HG03521 (cell line): ENCODE measurements around the gene SSC5D.
"Not testable (repeated sequence)": the region's sequence is repeated elsewhere in the genome, so short reads cannot be mapped to it uniquely, and the experiment has no call there.

Source experiments
- ATAC-seq: cut with Tn5 transposase; IDR thresholded peaks from one replicate; pipeline ENCODE4 v1.9.1; 2021; ENCODE audit warnings: mild to moderate bottlenecking, moderate library complexity; ENCODE audit not compliant: unreplicated experiment

The SSC5D gene

GRCh38 chr19:55502197-55502952, 14.1 kb downstream of the SSC5D start:
- no peak for ATAC-seq

GRCh38 chr19:55503157-55503501, 14.9 kb downstream of the SSC5D start:
- no peak for ATAC-seq

DNA sequence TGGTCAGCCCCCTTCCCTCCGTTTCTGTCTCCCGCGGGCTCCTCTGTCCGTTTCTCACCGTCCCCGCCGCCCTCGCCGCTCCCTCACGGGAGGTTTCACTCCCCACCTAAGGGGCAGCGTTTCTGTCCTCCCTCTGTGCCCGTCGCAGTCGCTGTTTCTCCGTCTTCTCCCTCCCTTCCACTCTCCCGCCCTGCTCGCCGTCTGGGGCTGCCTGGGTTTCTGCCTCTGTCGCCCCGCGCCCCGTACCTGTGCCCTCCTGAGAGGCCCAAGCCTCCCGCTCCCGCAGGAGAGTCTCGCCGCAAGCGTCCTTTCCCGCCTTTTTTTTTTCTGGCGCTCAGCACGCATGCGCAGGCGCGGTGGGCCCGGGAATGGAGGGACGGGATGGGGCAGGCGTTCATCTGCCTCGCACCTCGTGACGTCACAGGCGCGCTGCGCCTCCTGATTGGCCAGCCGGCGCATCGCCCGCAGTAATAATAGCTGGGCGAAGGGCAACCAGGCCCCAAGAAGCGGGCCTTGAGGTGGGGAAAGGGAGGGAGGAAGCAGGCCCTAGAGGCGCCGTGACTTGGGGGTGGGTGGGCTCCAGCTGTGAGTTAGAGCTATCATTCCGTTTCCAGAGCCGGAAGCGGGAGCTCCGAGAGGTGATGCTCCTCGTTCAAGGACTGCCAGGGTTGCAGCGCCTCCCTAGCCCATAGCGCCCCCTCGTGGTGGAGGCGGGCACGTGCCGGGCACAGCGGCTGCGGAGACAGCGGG, 15.4 kb downstream of the SSC5D start:
- ATAC-seq, result peak; percentile 89

DNA sequence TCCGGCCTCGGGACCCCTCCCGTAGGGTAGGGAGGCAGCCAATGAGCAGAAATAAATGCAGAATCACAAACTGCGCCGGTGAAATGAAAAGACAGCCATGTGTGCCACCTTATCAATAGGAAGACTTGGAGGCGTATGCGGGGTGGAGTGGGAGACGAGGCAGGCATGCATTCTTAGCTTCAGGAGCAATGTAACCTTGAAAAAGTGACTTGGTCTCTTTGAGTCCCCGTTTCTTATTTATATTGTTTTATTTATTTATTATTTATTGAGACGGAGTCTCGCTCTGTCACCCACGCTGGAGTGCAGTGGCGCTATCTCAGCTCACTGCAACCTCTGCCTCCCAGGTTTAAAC, 16.0 kb downstream of the SSC5D start:
- ATAC-seq, result no peak

DNA sequence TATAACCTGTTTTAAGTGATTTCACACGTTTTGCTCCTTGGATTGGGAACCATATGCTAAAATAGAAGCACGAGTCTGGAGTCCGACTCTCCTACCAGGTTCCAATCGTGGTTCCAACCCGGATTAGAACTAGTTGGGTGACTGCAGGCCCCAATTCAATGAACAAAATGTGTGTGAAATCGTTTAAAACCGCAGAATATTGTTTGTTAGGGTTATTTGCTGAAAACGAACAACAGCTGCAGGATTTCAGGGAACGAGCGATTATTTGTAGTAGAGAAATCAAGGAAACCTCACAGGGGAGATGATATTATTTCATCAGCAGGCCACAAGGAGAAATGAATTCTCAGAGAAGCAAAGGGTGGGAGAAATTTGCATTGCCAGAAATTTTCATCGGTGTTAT, 16.7 kb downstream of the SSC5D start:
- ATAC-seq, result no peak

- no peak for ATAC-seq
These were observed 19.9 kb downstream of the SSC5D start for GRCh38 chr19:55508120-55508519.

DNA sequence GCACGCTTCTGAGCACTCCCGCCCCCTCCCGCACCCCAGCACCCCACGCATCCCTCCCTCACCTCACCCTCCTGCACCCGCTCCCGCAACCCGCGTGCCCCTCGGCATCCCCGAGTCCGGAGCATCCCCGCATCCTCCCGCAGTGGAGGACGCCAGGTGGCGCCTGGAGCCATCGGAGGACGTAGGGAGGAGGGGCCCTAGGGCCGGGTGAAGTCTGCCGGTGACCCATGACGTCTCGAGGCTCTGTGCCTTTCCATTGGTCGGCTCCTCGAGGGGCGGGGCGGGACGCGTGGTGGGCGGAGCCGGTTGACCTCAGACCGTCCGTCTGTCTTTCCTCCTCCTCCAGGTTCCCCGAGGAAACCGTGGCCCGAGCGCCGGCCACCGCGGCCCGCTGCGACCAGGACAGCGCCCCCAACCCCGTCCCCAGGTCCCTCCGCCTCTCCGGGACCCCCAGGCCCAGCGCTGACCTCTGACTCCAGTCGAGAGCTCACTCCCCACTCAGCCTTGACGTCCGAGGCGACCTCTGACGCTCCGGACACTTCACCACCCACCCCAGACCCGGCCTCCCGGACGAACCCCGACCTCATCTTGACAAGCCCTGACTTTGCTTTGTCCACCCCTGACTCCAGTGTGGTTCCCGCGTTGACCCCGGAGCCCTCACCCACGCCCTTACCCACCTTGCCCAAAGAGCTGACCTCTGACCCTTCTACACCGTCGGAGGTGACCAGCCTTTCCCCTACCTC, 28.8 kb downstream of the SSC5D start:
- peak; percentile 98 for ATAC-seq

DNA sequence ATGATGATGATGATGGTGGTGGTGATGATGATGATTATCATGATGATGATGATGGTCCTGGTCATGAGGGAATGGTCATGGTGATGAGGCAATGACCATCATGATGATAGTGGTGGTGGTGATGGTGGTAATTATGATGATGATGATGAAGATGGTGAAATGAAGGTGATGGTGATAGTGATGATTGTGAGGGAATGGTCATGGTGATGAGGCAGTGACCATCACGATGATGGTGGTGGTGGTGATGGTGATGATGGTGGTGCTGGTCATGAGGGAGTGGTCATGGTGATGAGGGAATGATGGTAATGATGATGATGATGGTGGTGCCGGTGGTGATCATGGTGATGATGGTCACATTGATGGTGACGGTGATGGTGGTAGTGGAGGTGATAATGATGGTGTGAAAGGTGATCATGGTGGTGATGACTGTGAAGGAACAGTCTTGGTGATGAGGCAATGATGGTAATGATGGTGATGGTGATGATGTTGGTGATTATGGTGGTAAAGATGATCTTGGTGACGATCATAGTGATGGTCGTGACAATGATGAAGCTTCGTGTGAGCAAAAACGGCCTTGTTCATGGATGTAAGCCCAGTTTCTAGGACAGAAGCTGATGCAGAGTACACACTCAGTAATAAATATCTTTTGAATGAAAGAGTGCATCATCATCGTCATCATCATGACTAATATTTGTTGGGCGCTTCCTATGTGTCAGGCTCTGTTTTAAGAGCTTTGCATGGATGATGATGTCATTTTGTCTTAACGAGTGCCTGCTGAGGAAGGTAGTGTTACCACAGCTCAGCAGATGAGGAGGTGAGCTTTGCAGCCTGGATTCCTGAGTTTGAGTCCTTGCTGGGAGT, 31.4 kb downstream of the SSC5D start:
- ATAC-seq, result no peak

DNA sequence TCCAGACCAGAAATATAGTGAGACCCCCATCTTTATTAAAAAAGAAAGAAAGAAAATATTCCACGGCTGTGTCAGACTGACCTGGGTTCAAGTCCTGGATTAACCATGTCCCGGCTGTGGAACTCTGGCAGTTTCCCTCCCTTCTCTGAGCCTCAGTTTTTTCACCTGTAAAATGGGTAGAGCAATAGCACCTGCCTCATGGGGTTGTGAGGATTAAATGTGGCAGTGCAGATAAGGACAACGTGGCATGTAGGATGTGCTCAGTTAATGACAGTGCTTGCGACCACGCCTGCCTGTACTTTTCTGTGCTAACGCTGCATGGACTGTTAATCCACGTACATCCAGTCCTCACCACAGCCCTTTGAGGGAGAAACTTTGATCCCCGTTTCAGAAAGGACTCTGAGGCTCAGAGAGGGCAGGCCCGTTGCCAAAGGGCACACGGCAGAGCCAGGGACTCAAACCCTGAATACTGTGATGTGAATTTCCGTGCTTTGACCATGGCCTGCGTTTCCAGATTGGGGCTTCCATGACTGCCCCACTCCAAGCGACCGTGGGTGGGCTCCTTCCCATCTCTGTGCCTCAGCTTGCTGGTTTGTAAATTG, 32.6 kb downstream of the SSC5D start:
- no peak for ATAC-seq

DNA sequence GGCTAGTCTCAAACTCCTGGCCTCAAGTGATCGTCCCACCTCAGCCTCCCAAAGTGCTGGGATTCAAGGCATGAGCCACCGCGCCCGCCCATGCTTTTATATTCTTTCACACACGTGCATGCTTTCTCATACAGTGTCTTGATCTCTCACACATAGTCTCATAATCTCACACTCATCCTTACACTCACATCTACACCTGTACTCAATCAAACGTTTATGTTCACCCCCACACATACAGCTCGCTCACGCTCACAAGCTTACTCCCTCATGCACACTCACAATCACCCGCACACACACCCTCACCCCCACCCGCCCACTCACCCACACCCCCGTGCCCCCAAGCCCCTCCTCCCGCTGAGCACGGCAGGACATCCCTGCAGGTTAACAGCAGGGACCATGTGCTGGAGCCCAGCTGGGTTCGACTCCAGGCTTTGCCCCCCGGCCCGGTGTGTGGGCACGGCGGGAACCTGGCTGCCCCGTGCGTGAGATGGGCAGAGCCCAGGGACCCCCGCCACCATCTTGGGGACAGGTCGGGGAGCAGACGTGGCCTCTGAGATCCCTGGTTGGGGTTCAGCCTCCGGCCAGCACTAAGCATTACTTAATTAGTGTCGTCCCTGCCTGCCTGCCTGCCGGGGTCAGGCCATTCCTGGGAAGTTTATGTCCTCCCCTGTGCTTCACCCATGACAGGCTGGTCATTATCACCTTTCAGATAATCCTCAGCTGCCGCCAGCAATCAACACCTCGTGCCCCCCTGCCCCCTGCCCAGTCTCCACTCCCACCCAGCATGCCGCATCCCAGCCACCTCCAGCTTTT, 37.3 kb downstream of the SSC5D start:
- no peak for ATAC-seq

- ATAC-seq, result no peak
These were observed 38.3 kb downstream of the SSC5D start for GRCh38 chr19:55526216-55527196.

DNA sequence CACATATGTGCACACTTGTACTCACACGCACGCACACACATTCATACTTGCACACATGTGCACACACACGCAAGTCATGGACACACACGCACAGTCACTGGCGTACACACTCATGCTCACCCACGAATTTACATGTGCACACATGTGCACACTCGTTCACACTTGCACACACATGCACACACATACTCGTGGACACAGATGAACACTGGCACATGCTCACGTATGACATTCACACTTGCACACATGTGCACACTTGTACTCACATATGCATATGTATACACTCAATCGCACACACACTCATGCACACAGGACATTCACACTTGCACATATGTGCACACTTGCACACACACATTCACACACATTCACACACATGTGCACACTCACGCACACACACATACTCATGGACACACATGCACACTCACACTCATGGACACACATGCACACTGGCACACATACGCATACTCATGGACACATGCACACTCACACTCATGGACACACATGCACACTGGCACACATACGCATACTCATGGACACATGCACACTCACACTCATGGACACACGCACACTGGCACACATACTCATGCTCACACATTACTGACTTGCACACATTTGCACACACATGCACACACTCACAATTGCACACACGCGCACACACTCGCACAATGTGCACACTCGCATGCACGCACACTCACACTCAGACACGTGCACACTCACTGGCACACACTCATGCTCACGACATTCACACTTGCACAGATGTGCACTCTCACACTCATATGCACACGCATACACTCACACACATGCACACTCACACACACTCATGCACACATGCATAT, 39.2 kb downstream of the SSC5D start:
- ATAC-seq, result no peak

DNA sequence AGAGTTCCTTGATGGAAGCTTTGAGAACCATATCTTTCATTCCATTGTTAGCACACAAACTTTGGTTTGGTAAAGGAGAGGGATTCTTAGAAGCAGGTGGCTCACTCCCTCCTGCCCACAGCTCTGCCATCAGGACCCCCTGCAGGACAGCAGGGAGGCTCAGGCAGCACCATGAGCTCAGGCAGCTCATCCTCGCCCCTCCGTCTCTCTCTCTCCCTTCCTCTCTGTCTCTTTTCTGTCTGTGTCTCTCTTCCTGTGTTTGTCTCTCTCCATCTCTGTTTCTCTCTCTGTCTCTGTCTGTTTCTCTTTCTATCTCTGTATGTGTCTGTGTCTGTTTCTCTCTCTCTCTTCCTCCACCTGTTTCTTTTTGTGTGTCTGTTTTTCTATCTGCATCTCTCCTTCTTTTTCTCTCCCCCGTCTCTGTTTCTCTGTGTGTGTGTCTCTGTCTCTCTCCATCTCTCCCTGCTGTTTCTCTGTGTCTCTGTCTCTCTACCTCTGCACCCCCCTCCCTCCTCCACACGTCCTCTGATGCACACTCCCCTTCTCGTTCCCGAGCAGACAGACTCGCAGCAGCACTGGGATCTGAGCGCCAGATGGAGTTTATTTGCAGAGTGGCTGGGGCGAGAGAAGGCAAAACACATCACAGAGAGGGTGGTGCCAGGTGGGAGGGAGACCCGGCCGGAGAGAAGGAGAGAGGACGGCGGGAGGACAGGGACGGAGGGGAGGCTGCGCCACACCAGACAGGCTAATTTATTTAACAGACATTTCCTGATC, 40.0 kb downstream of the SSC5D start:
- no peak for ATAC-seq

- no peak for ATAC-seq
These were observed 41.5 kb downstream of the SSC5D start for GRCh38 chr19:55529636-55530234.

DNA sequence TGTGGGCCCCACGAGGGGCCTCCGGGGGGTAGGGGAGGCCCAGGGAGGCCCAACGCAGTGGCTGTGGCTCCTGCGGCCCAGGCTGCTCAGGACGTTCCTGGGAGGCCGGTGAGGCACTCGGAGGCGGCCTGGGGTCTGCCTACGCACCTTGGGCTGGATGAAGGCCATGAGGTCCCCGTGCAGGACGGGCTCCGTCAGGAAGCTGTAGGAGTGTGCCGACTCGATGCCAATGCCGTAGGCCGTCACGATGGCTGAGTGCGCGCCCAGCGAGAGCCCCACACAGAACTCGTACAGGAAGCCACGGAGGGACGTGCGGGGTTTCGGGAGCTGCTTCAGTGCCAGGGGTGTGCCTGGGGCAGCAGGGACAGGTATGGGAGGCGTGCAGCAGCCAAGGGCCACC, 42.8 kb downstream of the SSC5D start:
- no peak for ATAC-seq

DNA sequence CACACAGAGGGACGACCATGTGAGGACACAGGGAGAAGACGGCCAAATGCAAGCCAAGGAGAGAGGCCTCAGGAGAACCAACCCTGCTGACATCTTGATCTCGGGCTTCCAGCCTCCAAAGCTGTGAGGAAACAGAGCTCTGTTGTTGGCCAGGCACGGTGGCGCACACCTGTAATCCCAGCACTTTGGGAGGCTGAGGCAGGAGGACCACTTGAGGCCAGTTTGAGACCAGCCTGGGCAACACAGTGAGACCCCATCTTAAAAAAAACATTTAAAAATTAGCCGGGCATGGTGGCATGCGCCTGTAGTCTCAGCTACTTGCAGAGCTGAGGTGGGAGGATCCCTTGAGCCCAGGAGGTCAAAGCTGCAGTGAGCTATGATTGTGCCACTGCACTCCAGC, 46.0 kb downstream of the SSC5D start:
- ATAC-seq, result not testable (repeated sequence)
